Osteocyte (in vitro differentiated cells): ENCODE data around the gene ZMAT1. TPM values are rescaled to one million over a fixed set of nuclear protein-coding genes. Genes with fewer than 3 reads are reported as not detected.
A peak's percentile ranks its signal among the peaks of the same experiment; 100 is the strongest.

ENCODE experiments used
- DNase-seq: peaks from one replicate; pipeline ENCODE4 v3.0.0; 2021; ENCODE audit warnings: mixed read lengths; ENCODE audit not compliant: unreplicated experiment; ENCODE audit errors: extremely low spot score
- H3K27ac Mint-ChIP-seq: one replicate; pipeline ENCODE4 v1.8.0; 2021; ENCODE audit warnings: mild to moderate bottlenecking, mixed read lengths; ENCODE audit not compliant: unreplicated experiment
- H3K27me3 Mint-ChIP-seq: one replicate; pipeline ENCODE4 v1.8.0; 2021; ENCODE audit warnings: mixed read lengths; ENCODE audit not compliant: unreplicated experiment
- H3K36me3 Mint-ChIP-seq: one replicate; pipeline ENCODE4 v1.8.0; 2021; ENCODE audit warnings: mixed read lengths; ENCODE audit not compliant: unreplicated experiment
- H3K4me1 Mint-ChIP-seq: one replicate; pipeline ENCODE4 v1.8.0; 2021; ENCODE audit warnings: mixed read lengths; ENCODE audit not compliant: unreplicated experiment
- H3K4me3 Mint-ChIP-seq: one replicate; pipeline ENCODE4 v1.8.0; 2021; ENCODE audit warnings: mild to moderate bottlenecking, moderate library complexity, mixed read lengths; ENCODE audit not compliant: unreplicated experiment
- H3K9me3 Mint-ChIP-seq: one replicate; pipeline ENCODE4 v1.8.0; 2021; ENCODE audit warnings: mixed read lengths; ENCODE audit not compliant: unreplicated experiment
- CTCF ChIP-seq: fragments of 200-600 bp; sonication (generic); IDR thresholded peaks from 2 replicates; pipeline ENCODE4 v1.5.0; 2021; ENCODE audit warnings: antibody characterized with exemption, mild to moderate bottlenecking, moderate library complexity
- total RNA-seq: library from RNA; stranded (reverse); gene quantifications from 2 replicates; pipeline ENCODE4 v1.2.1, GENCODE V29; 2021

Gene ZMAT1
- total RNA-seq, 1 donor from 2014 or later = 4.6 TPM

DNA sequence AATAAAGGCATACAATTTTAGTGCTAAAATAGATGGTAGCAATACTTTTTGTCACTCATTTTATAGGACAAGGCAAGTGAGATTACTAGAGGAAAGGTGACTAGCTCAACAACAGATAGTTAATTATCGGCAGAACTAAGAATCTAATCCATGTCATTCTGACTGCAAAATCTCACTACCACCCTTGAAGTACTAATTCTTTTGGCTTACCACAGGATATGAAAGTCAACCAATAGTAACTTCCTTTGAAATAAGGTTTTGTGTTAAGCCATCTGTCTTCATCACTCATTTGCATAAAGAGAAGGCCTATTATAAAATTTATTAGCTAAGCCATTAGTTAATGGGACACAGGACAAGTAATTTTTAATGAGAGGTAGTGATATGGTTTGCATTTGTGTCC lies 25.3 kb upstream of the ZMAT1 start:
- Mint-ChIP-seq H3K4me3 (no peak overlapping the region), H3K4me1 (no peaks in the 10 kb centered on the region), H3K27me3 (no peaks in the 10 kb centered on the region), H3K27ac (no peak overlapping the region), H3K9me3 (peaks cover 19% of the 10 kb centered on the region), H3K36me3 (no peaks in the 10 kb centered on the region)
- no peak for DNase-seq
- TF ChIP-seq CTCF = no peak

DNA sequence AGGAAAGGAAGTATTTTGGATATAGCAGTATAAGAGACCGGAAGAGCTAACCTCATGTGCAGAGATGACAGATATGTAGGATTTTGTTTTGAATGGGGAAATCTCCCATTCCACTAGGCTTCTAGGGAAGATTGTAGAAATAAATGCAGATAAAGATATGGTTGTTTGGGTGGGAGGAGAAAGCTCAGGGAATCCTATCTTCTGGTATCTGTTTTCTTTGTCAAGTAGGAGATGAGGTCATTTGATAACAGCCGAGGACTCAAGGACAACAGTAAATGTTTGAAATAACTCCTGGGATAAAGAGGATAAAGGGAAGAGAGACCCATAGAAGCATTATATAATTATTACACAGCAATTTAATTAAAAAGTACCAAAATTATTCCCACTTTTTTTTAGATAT lies 24.7 kb upstream of the ZMAT1 start:
- Mint-ChIP-seq H3K27ac (no peak overlapping the region), H3K9me3 (peaks cover 19% of the 10 kb centered on the region), H3K4me3 (no peak overlapping the region), H3K27me3 (no peaks in the 10 kb centered on the region), H3K36me3 (no peaks in the 10 kb centered on the region), H3K4me1 (no peaks in the 10 kb centered on the region)
- TF ChIP-seq CTCF = no peak
- DNase-seq = no peak

GRCh38 chrX:101950581-101950980 lies 18.8 kb upstream of the ZMAT1 start:
- H3K27ac Mint-ChIP-seq = no peak overlapping the region
- peaks cover 31% of the 10 kb centered on the region for H3K9me3 Mint-ChIP-seq
- no peak for TF ChIP-seq CTCF

DNA sequence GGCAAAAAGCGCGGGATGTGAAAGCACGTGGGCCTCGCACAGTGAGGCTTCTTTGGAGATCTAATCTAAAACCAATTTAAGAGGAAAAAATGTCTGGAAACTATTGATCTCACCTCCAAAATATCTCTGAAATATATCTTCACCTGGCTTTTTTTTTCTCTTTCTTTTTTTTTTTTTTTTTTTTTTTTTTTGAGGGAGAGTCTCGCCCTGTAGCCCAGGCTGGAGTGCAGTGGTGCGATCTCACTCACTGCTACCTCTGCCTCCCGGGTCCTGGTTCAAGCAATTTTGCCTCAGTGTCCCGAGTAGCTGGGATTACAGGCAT lies 383 bp upstream of the ZMAT1 start:
- H3K4me1 Mint-ChIP-seq = peaks cover 8% of the 10 kb centered on the region
- peak overlapping the region; percentile 76 for H3K4me3 Mint-ChIP-seq
- no peak for DNase-seq
- H3K36me3 Mint-ChIP-seq = no peaks in the 10 kb centered on the region
- TF ChIP-seq CTCF = no peak
- H3K27ac Mint-ChIP-seq = peak overlapping the region; percentile 61
- H3K27me3 Mint-ChIP-seq = no peaks in the 10 kb centered on the region
- H3K9me3 Mint-ChIP-seq = peaks cover 9% of the 10 kb centered on the region

More at GRCh38 chrX:101950581-101950980, 18.8 kb upstream of the ZMAT1 start:
- no peaks in the 10 kb centered on the region for H3K4me1 Mint-ChIP-seq
- no peak overlapping the region for H3K4me3 Mint-ChIP-seq
- DNase-seq = no peak
- H3K27me3 Mint-ChIP-seq = no peaks in the 10 kb centered on the region
- no peaks in the 10 kb centered on the region for H3K36me3 Mint-ChIP-seq

GRCh38 chrX:101931136-101931487 lies 715 bp downstream of the ZMAT1 start:
- TF ChIP-seq CTCF = no peak
- Mint-ChIP-seq H3K36me3 (no peaks in the 10 kb centered on the region), H3K9me3 (peaks cover 9% of the 10 kb centered on the region), H3K27me3 (no peaks in the 10 kb centered on the region), H3K4me1 (peaks cover 8% of the 10 kb centered on the region), H3K27ac (peak overlapping the region; percentile 74), H3K4me3 (peak overlapping the region; percentile 74)
- DNase-seq = no peak
